Caco-2 (cell line): ENCODE results near the gene NFU1. TPM values are rescaled to one million over a fixed set of nuclear protein-coding genes. Genes with fewer than 3 reads are reported as not detected.
"Not testable (repeated sequence)": the region's sequence is repeated elsewhere in the genome, so short reads cannot be mapped to it uniquely, and the experiment has no call there.

ENCODE experiments used
- BruUV-seq: library from RNA; stranded (reverse); fragments of 400-500 nt; replicated peaks from 2 replicates; lab custom pipeline; 2021; lab: Mats Ljungman, UMichigan
- CTCF ChIA-PET: fragments of 300-600 bp; sonication (Branson Sonifier 250); formaldehyde crosslinking; loops from one replicate; lab custom pipeline; 2022; ENCODE audit warnings: antibody characterized with exemption; lab: Charles Lee
- POLR2A ChIA-PET: fragments of 300-600 bp; sonication (Branson Sonifier 250); formaldehyde crosslinking; loops from one replicate; lab custom pipeline; 2022; ENCODE audit warnings: antibody characterized with exemption; lab: Charles Lee
- DNase-seq, 2 experiments: peaks; one replicate each; pipeline versions ENCODE4 v3.0.0 to v3.0.0-alpha.2; 2020 to 2022
- H3K27me3 ChIP-seq: replicated peaks from 2 replicates; pipeline ENCODE4 v1.6.0; 2011; ENCODE audit warnings: low read length; ENCODE audit not compliant: control insufficient read depth, insufficient read depth
- H3K36me3 ChIP-seq: 2 replicates; pipeline ENCODE4 v1.5.1; 2011; ENCODE audit warnings: low read length; ENCODE audit not compliant: control insufficient read depth, insufficient read depth
- H3K4me1 ChIP-seq: fragments of 250-450 bp; sonication (Bioruptor Pico); 2 replicates; pipeline ENCODE4 v1.5.1; 2020; ENCODE audit warnings: mild to moderate bottlenecking
- H3K4me3 ChIP-seq: 2 replicates; pipeline ENCODE4 v1.5.1; 2011; ENCODE audit warnings: low read depth, mild to moderate bottlenecking, control low read depth, low read length
- H3K9me3 ChIP-seq: fragments of 250-450 bp; sonication (Bioruptor Pico); 2 replicates; pipeline ENCODE4 v1.5.1; 2020; ENCODE audit warnings: mild to moderate bottlenecking, moderate library complexity
- H3K27ac Mint-ChIP-seq: one replicate; pipeline ENCODE4 v1.8.0; 2022; ENCODE audit warnings: mixed read lengths; ENCODE audit not compliant: unreplicated experiment
- H3K27me3 Mint-ChIP-seq: one replicate; pipeline ENCODE4 v1.8.0; 2022; ENCODE audit warnings: mixed read lengths; ENCODE audit not compliant: insufficient read depth, unreplicated experiment
- H3K36me3 Mint-ChIP-seq: one replicate; pipeline ENCODE4 v1.8.0; 2022; ENCODE audit warnings: mild to moderate bottlenecking, mixed read lengths; ENCODE audit not compliant: insufficient read depth, unreplicated experiment
- H3K4me1 Mint-ChIP-seq: one replicate; pipeline ENCODE4 v1.8.0; 2022; ENCODE audit warnings: low read depth, mixed read lengths; ENCODE audit not compliant: unreplicated experiment
- H3K4me3 Mint-ChIP-seq: one replicate; pipeline ENCODE4 v1.8.0; 2022; ENCODE audit warnings: mild to moderate bottlenecking, moderate library complexity, mixed read lengths; ENCODE audit not compliant: unreplicated experiment
- H3K9me3 Mint-ChIP-seq: one replicate; pipeline ENCODE4 v1.8.0; 2022; ENCODE audit warnings: mixed read lengths; ENCODE audit not compliant: unreplicated experiment
- CTCF ChIP-seq, 2 experiments: fragments of 200-600 bp in 1 of 2; IDR thresholded peaks; 1 replicate in 1 of 2; 2 replicates in 1 of 2; pipeline versions ENCODE4 v1.5.1 to v1.8.0; 2011 to 2022; ENCODE audit warnings: antibody characterized with exemption in 1 of 2, control low read depth in 1 of 2, inconsistent platforms in 1 of 2, low read depth in 1 of 2, low read length in 1 of 2, mild to moderate bottlenecking in 1 of 2, moderate library complexity in 1 of 2; ENCODE audit not compliant: insufficient read depth in 1 of 2, severe bottlenecking in 1 of 2, unreplicated experiment in 1 of 2
- intact Hi-C: fragments of 100-400 bp; cut with micrococcal nuclease; formaldehyde crosslinking; loops from one replicate; pipeline ENCODE4 v1.10.0; 2022; ENCODE audit not compliant: unreplicated experiment
- total RNA-seq: library from RNA; stranded (reverse); gene quantifications from 2 replicates; pipeline ENCODE4 v1.2.3, GENCODE V29; 2022

Gene NFU1
- total RNA-seq, 1 experiment from 2014 or later = 85.3 TPM

- BruUV-seq = no TSS peak
- DNase-seq = no peak
- H3K36me3 Mint-ChIP-seq = peaks cover 85% of the 10 kb centered on the region
- intact Hi-C loops = no loop called here
- TF ChIP-seq CTCF (IDR thresholded peaks at IDR 0.05; ENCODE audit: insufficient read depth in 1 of 2, low read depth in 1 of 2, low read length in 1 of 2, severe bottlenecking in 1 of 2, unreplicated experiment in 1 of 2) = no peak
- H3K4me3 Mint-ChIP-seq = no peak overlapping the region
- H3K4me1 Mint-ChIP-seq = no peaks in the 10 kb centered on the region
- no peak overlapping the region for H3K27ac Mint-ChIP-seq
- CTCF ChIA-PET = no interaction called here
- POLR2A ChIA-PET = no interaction called here
- Histone ChIP-seq H3K27me3 (no peaks in the 10 kb centered on the region), H3K4me3 (no peak overlapping the region), H3K36me3 (peaks cover 1% of the 10 kb centered on the region), H3K4me1 (no peaks in the 10 kb centered on the region), H3K9me3 (no peaks in the 10 kb centered on the region)
- no peaks in the 10 kb centered on the region for H3K9me3 Mint-ChIP-seq
- H3K27me3 Mint-ChIP-seq = no peaks in the 10 kb centered on the region
These were observed 80.8 kb downstream of the NFU1 start for GRCh38 chr2:69356471-69356870.

- H3K4me1 ChIP-seq, intact Hi-C loops, H3K9me3 Mint-ChIP-seq, BruUV-seq, H3K4me3 ChIP-seq, CTCF ChIA-PET, H3K27me3 Mint-ChIP-seq, DNase-seq, H3K27ac Mint-ChIP-seq, H3K4me1 Mint-ChIP-seq, H3K4me3 Mint-ChIP-seq, H3K36me3 ChIP-seq, H3K27me3 ChIP-seq, H3K9me3 ChIP-seq, POLR2A ChIA-PET: not testable (repeated sequence)
- peaks cover 85% of the 10 kb centered on the region for H3K36me3 Mint-ChIP-seq
These were observed 82.3 kb downstream of the NFU1 start for GRCh38 chr2:69354976-69355375.

GRCh38 chr2:69353360-69353759 lies 83.9 kb downstream of the NFU1 start:
- peaks cover 87% of the 10 kb centered on the region for H3K36me3 Mint-ChIP-seq
- peaks cover 3% of the 10 kb centered on the region for H3K36me3 ChIP-seq
- no TSS peak for BruUV-seq

More at GRCh38 chr2:69353360-69353759, 83.9 kb downstream of the NFU1 start:
- ChIA-PET POLR2A (no interaction called here), CTCF (no interaction called here)
- DNase-seq = no peak
- no peaks in the 10 kb centered on the region for H3K9me3 Mint-ChIP-seq
- no peak overlapping the region for H3K27ac Mint-ChIP-seq
- Histone ChIP-seq H3K4me3 (no peak overlapping the region), H3K4me1 (no peaks in the 10 kb centered on the region), H3K27me3 (no peaks in the 10 kb centered on the region), H3K9me3 (no peaks in the 10 kb centered on the region)
- no peak for TF ChIP-seq CTCF (IDR thresholded peaks at IDR 0.05; ENCODE audit: insufficient read depth in 1 of 2, low read depth in 1 of 2, low read length in 1 of 2, severe bottlenecking in 1 of 2, unreplicated experiment in 1 of 2)
- H3K4me1 Mint-ChIP-seq = no peaks in the 10 kb centered on the region
- intact Hi-C loops = no loop called here
- H3K27me3 Mint-ChIP-seq = no peaks in the 10 kb centered on the region
- no peak overlapping the region for H3K4me3 Mint-ChIP-seq
